Duodenal mucosa (tissue), 2 donors: ENCODE data around the gene DPH7.
"Not testable (repeated sequence)": the region's sequence is repeated elsewhere in the genome, so short reads cannot be mapped to it uniquely, and the experiment has no call there.

Experiments used
- H3K27ac ChIP-seq: one replicate; pipeline ENCODE4 v1.7.0; 2013; ENCODE audit warnings: low read depth, low read length
- H3K27me3 ChIP-seq, 2 donors: one replicate each; pipeline ENCODE4 v1.7.0; 2013; ENCODE audit warnings: low read length in 2 of 2, control low read depth in 1 of 2; ENCODE audit not compliant: insufficient read depth in 2 of 2, control insufficient read depth in 1 of 2
- H3K36me3 ChIP-seq, 2 donors: one replicate each; pipeline ENCODE4 v1.7.0; 2013; ENCODE audit warnings: low read length in 2 of 2, control low read depth in 1 of 2; ENCODE audit not compliant: insufficient read depth in 2 of 2, control insufficient read depth in 1 of 2
- H3K4me1 ChIP-seq, 2 donors: one replicate each; pipeline ENCODE4 v1.7.0; 2013; ENCODE audit warnings: low read length in 2 of 2, control low read depth in 1 of 2; ENCODE audit not compliant: insufficient read depth in 2 of 2, control insufficient read depth in 1 of 2
- H3K4me3 ChIP-seq, 2 donors: one replicate each; pipeline ENCODE4 v1.7.0; 2013; ENCODE audit warnings: low read length in 2 of 2, low read depth in 1 of 2
- H3K9ac ChIP-seq, 2 donors: one replicate each; pipeline ENCODE4 v1.7.0; 2013; ENCODE audit warnings: low read length in 2 of 2, low read depth in 1 of 2
- H3K9me3 ChIP-seq, 2 donors: one replicate each; pipeline ENCODE4 v1.7.0; 2013; ENCODE audit warnings: low read length in 2 of 2, control low read depth in 1 of 2; ENCODE audit not compliant: control insufficient read depth in 1 of 2

The DPH7 gene

GRCh38 chr9:137513801-137514570 lies 64.7 kb downstream of the DPH7 start:
- H3K36me3 ChIP-seq, H3K9me3 ChIP-seq, H3K27ac ChIP-seq, H3K9ac ChIP-seq, H3K27me3 ChIP-seq, H3K4me3 ChIP-seq, H3K4me1 ChIP-seq: not testable (repeated sequence)

- H3K9ac ChIP-seq, H3K9me3 ChIP-seq, H3K27ac ChIP-seq, H3K4me1 ChIP-seq, H3K36me3 ChIP-seq, H3K4me3 ChIP-seq, H3K27me3 ChIP-seq: not testable (repeated sequence)
These were observed 65.6 kb downstream of the DPH7 start for GRCh38 chr9:137513136-137513535.

GRCh38 chr9:137511758-137512463 lies 66.8 kb downstream of the DPH7 start:
- H3K9me3 ChIP-seq: no peaks in the 10 kb centered on the region
- H3K4me1 ChIP-seq: peaks cover 6 to 7% of the 10 kb centered on the region in 2 donors
- no peak overlapping the region for H3K4me3 ChIP-seq
- H3K27ac ChIP-seq: no peak overlapping the region
- no peaks in the 10 kb centered on the region for H3K27me3 ChIP-seq
- H3K36me3 ChIP-seq: no peaks in the 10 kb centered on the region
- no peak overlapping the region for H3K9ac ChIP-seq

- not testable (repeated sequence) for H3K4me1 ChIP-seq, H3K36me3 ChIP-seq, H3K27ac ChIP-seq, H3K9me3 ChIP-seq, H3K27me3 ChIP-seq, H3K4me3 ChIP-seq, H3K9ac ChIP-seq
These were observed 67.6 kb downstream of the DPH7 start for GRCh38 chr9:137511126-137511525.

- no peak overlapping the region for H3K9ac ChIP-seq
- H3K27me3 ChIP-seq: no peaks in the 10 kb centered on the region
- no peaks in the 10 kb centered on the region for H3K9me3 ChIP-seq
These were observed 69.5 kb downstream of the DPH7 start for GRCh38 chr9:137509198-137509597.

GRCh38 chr9:137506702-137507171 lies 72.0 kb downstream of the DPH7 start:
- H3K27ac ChIP-seq: no peak overlapping the region
- no peaks in the 10 kb centered on the region for H3K9me3 ChIP-seq
- H3K27me3 ChIP-seq: no peaks in the 10 kb centered on the region
- no peaks in the 10 kb centered on the region for H3K36me3 ChIP-seq
- no peak overlapping the region for H3K9ac ChIP-seq
- H3K4me1 ChIP-seq: peaks cover under 1 to 5% of the 10 kb centered on the region in 2 donors
- no peak overlapping the region for H3K4me3 ChIP-seq

More at GRCh38 chr9:137509198-137509597, 69.5 kb downstream of the DPH7 start:
- Histone ChIP-seq H3K4me1 (peaks cover 6 to 7% of the 10 kb centered on the region in 2 donors), H3K36me3 (no peaks in the 10 kb centered on the region), H3K4me3 (no peak overlapping the region), H3K27ac (no peak overlapping the region)

- Histone ChIP-seq H3K9me3 (no peaks in the 10 kb centered on the region), H3K9ac (no peak overlapping the region), H3K4me3 (no peak overlapping the region), H3K36me3 (no peaks in the 10 kb centered on the region), H3K4me1 (peaks cover 0 to under 1% of the 10 kb centered on the region in 2 donors), H3K27ac (no peak overlapping the region), H3K27me3 (no peaks in the 10 kb centered on the region)
These were observed 72.5 kb downstream of the DPH7 start for GRCh38 chr9:137506274-137506673.

- Histone ChIP-seq H3K27ac (no peak overlapping the region), H3K9me3 (no peaks in the 10 kb centered on the region), H3K9ac (no peak overlapping the region), H3K36me3 (no peaks in the 10 kb centered on the region), H3K4me1 (no peaks in the 10 kb centered on the region), H3K27me3 (no peaks in the 10 kb centered on the region), H3K4me3 (no peak overlapping the region)
These were observed 73.1 kb downstream of the DPH7 start for GRCh38 chr9:137505421-137506140.
